Breast epithelium (tissue), 4 donors: ENCODE data around the gene PCDH8. TPM values are rescaled to one million over a fixed set of nuclear protein-coding genes. Genes with fewer than 3 reads are reported as not detected.

Experiments used
- DNase-seq, 2 donors: peaks; one replicate each; pipeline ENCODE4 v3.0.0-alpha.2; 2019; ENCODE audit warnings: low spot score in 2 of 2
- H3K27ac ChIP-seq, 2 donors: fragments of 200-600 bp; sonication (generic) in 1 of 2; one replicate each; pipeline ENCODE4 v1.5.1; 2016 to 2019; ENCODE audit warnings: mild to moderate bottlenecking in 1 of 2
- H3K27me3 ChIP-seq, 2 donors: fragments of 200-600 bp; sonication (generic) in 1 of 2; one replicate each; pipeline versions ENCODE4 v1.5.1 to v1.6.0; 2017 to 2019; ENCODE audit warnings: control low read depth in 1 of 2, mild to moderate bottlenecking in 1 of 2
- H3K36me3 ChIP-seq: fragments of 200-600 bp; one replicate; pipeline ENCODE4 v1.5.1; 2019
- H3K4me1 ChIP-seq, 2 donors: fragments of 200-600 bp; sonication (generic); one replicate each; pipeline ENCODE4 v1.5.1; 2016 to 2019; ENCODE audit warnings: control low read depth in 1 of 2
- H3K4me3 ChIP-seq, 3 donors: fragments of 200-600 bp; sonication (generic); 1 replicate in 2 of 3; 2 replicates in 1 of 3; pipeline ENCODE4 v1.5.1; 2016 to 2019; ENCODE audit warnings: mild to moderate bottlenecking in 3 of 3, moderate library complexity in 2 of 3
- H3K9me3 ChIP-seq, 2 donors: fragments of 200-600 bp; sonication (generic) in 1 of 2; one replicate each; pipeline ENCODE4 v1.5.1; 2016 to 2019; ENCODE audit warnings: control low read depth in 1 of 2
- CTCF ChIP-seq, 3 donors: fragments of 450-650 bp; IDR thresholded peaks; one replicate each; pipeline ENCODE4 v1.5.1; 2016 to 2017; ENCODE audit warnings: antibody characterized with exemption in 3 of 3, mild to moderate bottlenecking in 3 of 3, moderate library complexity in 3 of 3
- POLR2A ChIP-seq: fragments of 450-650 bp; IDR thresholded peaks from one replicate; pipeline ENCODE4 v1.6.1; 2016; ENCODE audit warnings: antibody characterized with exemption, mild to moderate bottlenecking, moderate library complexity
- POLR2AphosphoS5 ChIP-seq, 3 donors: sonication (generic); formaldehyde crosslinking; IDR thresholded peaks; one replicate each; pipeline ENCODE4 v1.6.1; 2017; ENCODE audit warnings: antibody characterized with exemption in 3 of 3
- intact Hi-C: fragments of 100-400 bp; cut with DNase I; formaldehyde crosslinking; loops from one replicate; pipeline ENCODE4 v1.15.1; 2023; ENCODE audit warnings: low total_unique reads
- total RNA-seq, 3 donors: library from RNA; depleted of rRNA; stranded (reverse); fragments of >200 nt; gene quantifications; one replicate each; pipeline ENCODE4 v1.1.0, GENCODE V29; 2016

PCDH8 gene
- total RNA-seq, 3 donors from 2014 or later = 0.66 TPM; not detected in 2

DNA sequence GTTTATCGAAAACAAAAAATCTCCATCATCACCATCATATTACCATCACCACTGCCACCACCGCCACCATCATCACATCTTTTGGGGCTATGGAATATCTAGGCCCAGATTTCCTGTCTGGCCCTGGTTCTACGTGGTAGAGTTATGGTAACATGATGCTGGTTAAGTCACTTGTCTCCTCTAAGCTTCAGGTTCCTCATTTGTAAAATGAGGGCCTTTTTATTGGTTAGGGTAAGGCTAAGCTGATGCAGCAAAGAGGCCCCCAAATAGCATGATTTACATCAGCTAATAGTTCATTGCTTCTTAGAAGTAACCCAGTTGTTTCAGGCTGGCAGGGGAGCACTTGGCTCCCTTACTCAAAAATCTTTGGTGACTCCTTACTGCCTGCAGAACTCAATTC is 37.9 kb downstream of the PCDH8 start:
- no peaks in the 10 kb centered on the region for H3K4me1 ChIP-seq
- no peaks in the 10 kb centered on the region for H3K36me3 ChIP-seq
- DNase-seq = no peak
- intact Hi-C loops = no loop called here
- no peak overlapping the region for H3K4me3 ChIP-seq
- no peaks in the 10 kb centered on the region for H3K27me3 ChIP-seq
- H3K27ac ChIP-seq = no peak overlapping the region
- no peak for TF ChIP-seq POLR2A
- no peak for TF ChIP-seq POLR2AphosphoS5 (IDR thresholded peaks at IDR 0.05)
- no peak for TF ChIP-seq CTCF (IDR thresholded peaks at IDR 0.05)
- no peaks in the 10 kb centered on the region for H3K9me3 ChIP-seq

- H3K27me3 ChIP-seq = no peaks in the 10 kb centered on the region
- H3K27ac ChIP-seq = no peak overlapping the region
- H3K9me3 ChIP-seq = no peaks in the 10 kb centered on the region
- H3K4me3 ChIP-seq = no peak overlapping the region
- no peak for DNase-seq
- no peaks in the 10 kb centered on the region for H3K36me3 ChIP-seq
- intact Hi-C loops = no loop called here
- no peaks in the 10 kb centered on the region for H3K4me1 ChIP-seq
- TF ChIP-seq POLR2A (no peak), POLR2AphosphoS5 (IDR thresholded peaks at IDR 0.05) (no peak), CTCF (IDR thresholded peaks at IDR 0.05) (no peak)
These were observed 38.4 kb downstream of the PCDH8 start for GRCh38 chr13:52810011-52810410.

DNA sequence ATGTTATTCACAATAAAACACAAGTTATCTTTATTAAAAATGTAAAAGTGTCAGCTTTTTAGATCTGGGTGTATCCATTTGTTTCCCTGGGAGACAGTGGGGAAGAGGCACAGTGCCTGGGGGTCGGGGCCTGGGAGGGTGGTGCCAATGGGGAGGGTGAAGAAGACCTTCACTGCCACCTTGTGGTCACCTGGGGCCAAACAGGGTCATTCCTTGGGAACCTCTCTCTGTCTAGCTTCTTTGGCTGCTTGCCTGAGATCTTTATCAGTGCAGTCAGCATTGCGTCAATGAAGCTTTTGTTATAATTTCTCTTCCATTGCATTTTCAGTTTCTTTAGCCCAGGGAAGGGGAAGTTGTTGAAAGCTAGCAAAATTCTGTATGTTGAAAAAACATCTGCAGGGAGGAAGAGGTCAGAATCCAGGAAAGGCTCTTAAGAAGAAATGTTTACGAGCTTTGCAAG is 39.1 kb downstream of the PCDH8 start:
- Histone ChIP-seq H3K27me3 (no peaks in the 10 kb centered on the region), H3K9me3 (no peaks in the 10 kb centered on the region), H3K27ac (no peak overlapping the region), H3K4me3 (no peak overlapping the region), H3K4me1 (no peaks in the 10 kb centered on the region), H3K36me3 (no peaks in the 10 kb centered on the region)
- TF ChIP-seq CTCF (IDR thresholded peaks at IDR 0.05) (peak in 2 of 3 donors; percentile 48 to 54), POLR2AphosphoS5 (IDR thresholded peaks at IDR 0.05) (no peak)
- peak; percentile 29 to 59 for DNase-seq
- intact Hi-C loops = no loop called here

DNA sequence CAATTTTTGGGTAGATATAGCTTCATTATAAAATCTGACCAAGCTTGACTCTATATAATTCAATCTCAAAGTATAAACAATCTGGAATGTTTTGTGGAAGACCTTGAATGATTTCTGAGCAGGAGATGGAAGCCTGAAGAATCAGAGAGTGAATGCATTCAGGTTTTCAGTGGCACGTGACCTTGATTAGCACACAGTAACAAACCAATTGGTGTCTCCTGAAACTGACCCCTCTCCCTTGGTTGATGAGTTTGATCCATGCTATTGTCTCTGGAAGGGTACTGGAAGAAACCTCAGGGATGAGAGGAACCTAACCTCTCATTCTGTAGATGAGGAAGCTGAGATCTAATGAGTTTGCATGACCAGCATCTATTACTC is 39.6 kb downstream of the PCDH8 start:
- intact Hi-C loops = no loop called here

DNA sequence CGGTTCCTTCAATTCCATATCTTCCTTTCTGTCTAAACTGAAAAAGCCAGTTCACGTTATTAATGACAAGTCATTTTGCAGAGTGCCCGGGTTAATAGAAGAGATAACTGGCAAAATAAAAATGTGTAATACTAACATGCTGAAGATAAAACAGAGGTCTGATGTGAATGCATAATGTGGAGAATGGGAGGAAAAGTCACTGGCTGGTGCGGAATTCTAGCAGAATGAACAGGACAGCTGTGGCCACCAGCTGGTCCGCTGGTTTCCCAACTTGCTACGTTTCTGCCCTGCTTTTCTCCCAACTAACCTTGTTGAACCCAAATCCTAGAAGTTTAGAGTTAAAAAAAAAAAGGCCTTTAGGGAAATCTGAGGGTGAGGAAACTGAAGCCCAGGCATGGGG is 42.4 kb downstream of the PCDH8 start:
- no peaks in the 10 kb centered on the region for H3K36me3 ChIP-seq
- TF ChIP-seq CTCF (IDR thresholded peaks at IDR 0.05) = no peak
- no peak for TF ChIP-seq POLR2A
- no peak for TF ChIP-seq POLR2AphosphoS5 (IDR thresholded peaks at IDR 0.05)
- intact Hi-C loops = no loop called here

More for the DNA sequence above, 39.6 kb downstream of the PCDH8 start:
- no peaks in the 10 kb centered on the region for H3K36me3 ChIP-seq
- TF ChIP-seq CTCF (IDR thresholded peaks at IDR 0.05) (no peak), POLR2A (no peak), POLR2AphosphoS5 (IDR thresholded peaks at IDR 0.05) (no peak)
- no peaks in the 10 kb centered on the region for H3K9me3 ChIP-seq
- H3K27ac ChIP-seq = no peak overlapping the region
- no peak for DNase-seq
- no peaks in the 10 kb centered on the region for H3K4me1 ChIP-seq
- no peaks in the 10 kb centered on the region for H3K27me3 ChIP-seq
- no peak overlapping the region for H3K4me3 ChIP-seq

More for the DNA sequence above, 42.4 kb downstream of the PCDH8 start:
- Histone ChIP-seq H3K27me3 (no peaks in the 10 kb centered on the region), H3K9me3 (no peaks in the 10 kb centered on the region), H3K4me3 (no peak overlapping the region), H3K27ac (no peak overlapping the region), H3K4me1 (no peaks in the 10 kb centered on the region)
- DNase-seq = no peak
